ENCODE data around the gene KCNAB2. TPM values are rescaled to one million over a fixed set of nuclear protein-coding genes. Genes with fewer than 3 reads are reported as not detected.

KCNAB2 gene
- total RNA-seq, 2 donors from 2014 or later = 9.3 to 14.3 TPM

- Histone ChIP-seq H3K27ac (no peak overlapping the region), H3K4me3 (no peak overlapping the region), H3K4me1 (peaks cover 0 to 8% of the 10 kb centered on the region in 2 donors), H3K27me3 (peaks cover 3 to 5% of the 10 kb centered on the region in 2 donors), H3K9me3 (no peaks in the 10 kb centered on the region), H3K36me3 (no peaks in the 10 kb centered on the region)
- no peak for TF ChIP-seq CTCF (IDR thresholded peaks at IDR 0.05)
- DNase-seq (ENCODE audit: low spot score) = no peak
Measured at GRCh38 chr1:6144175-6144574, 98.5 kb downstream of the KCNAB2 start.

- no peak overlapping the region for H3K4me3 ChIP-seq
- peaks cover 5 to 6% of the 10 kb centered on the region in 2 donors for H3K27me3 ChIP-seq
Measured at GRCh38 chr1:6144647-6145395, 99.1 kb downstream of the KCNAB2 start.

GRCh38 chr1:6145396-6145750 lies 99.7 kb downstream of the KCNAB2 start:
- no peaks in the 10 kb centered on the region for H3K9me3 ChIP-seq
- peaks cover 5 to 6% of the 10 kb centered on the region in 2 donors for H3K27me3 ChIP-seq
- no peak for DNase-seq (ENCODE audit: low spot score)
- H3K4me3 ChIP-seq = no peak overlapping the region
- no peaks in the 10 kb centered on the region for H3K36me3 ChIP-seq
- H3K27ac ChIP-seq = no peak overlapping the region
- peaks cover 0 to 8% of the 10 kb centered on the region in 2 donors for H3K4me1 ChIP-seq
- no peak for TF ChIP-seq CTCF (IDR thresholded peaks at IDR 0.05)

More at GRCh38 chr1:6144647-6145395, 99.1 kb downstream of the KCNAB2 start:
- DNase-seq (ENCODE audit: low spot score) = no peak
- no peak for TF ChIP-seq CTCF (IDR thresholded peaks at IDR 0.05)
- no peaks in the 10 kb centered on the region for H3K9me3 ChIP-seq
- H3K27ac ChIP-seq = no peak overlapping the region
- H3K36me3 ChIP-seq = no peaks in the 10 kb centered on the region
- H3K4me1 ChIP-seq = peaks cover 0 to 8% of the 10 kb centered on the region in 2 donors

GRCh38 chr1:6145864-6146410 lies 100.2 kb downstream of the KCNAB2 start:
- H3K27ac ChIP-seq = no peak overlapping the region
- no peaks in the 10 kb centered on the region for H3K9me3 ChIP-seq
- H3K4me3 ChIP-seq = no peak overlapping the region
- H3K27me3 ChIP-seq = peaks cover 5 to 6% of the 10 kb centered on the region in 2 donors
- H3K4me1 ChIP-seq = peaks cover 0 to 8% of the 10 kb centered on the region in 2 donors
- H3K36me3 ChIP-seq = no peaks in the 10 kb centered on the region
- no peak for DNase-seq (ENCODE audit: low spot score)
- TF ChIP-seq CTCF (IDR thresholded peaks at IDR 0.05) = no peak

- peak overlapping the region in 1 of 2 donors; percentile 21 for H3K4me3 ChIP-seq
- no peak overlapping the region for H3K27ac ChIP-seq
- DNase-seq (ENCODE audit: low spot score) = no peak
- H3K36me3 ChIP-seq = no peaks in the 10 kb centered on the region
- H3K27me3 ChIP-seq = peaks cover 5 to 6% of the 10 kb centered on the region in 2 donors
- TF ChIP-seq CTCF (IDR thresholded peaks at IDR 0.05) = no peak
- H3K9me3 ChIP-seq = no peaks in the 10 kb centered on the region
- H3K4me1 ChIP-seq = peaks cover 0 to 8% of the 10 kb centered on the region in 2 donors
Measured at GRCh38 chr1:6148497-6149241, 103.0 kb downstream of the KCNAB2 start.
